ENCODE measurements around the gene LCLAT1.
A peak's percentile ranks its signal among the peaks of the same experiment; 100 is the strongest.
"Not testable (repeated sequence)": the region's sequence is repeated elsewhere in the genome, so short reads cannot be mapped to it uniquely, and the experiment has no call there.

The LCLAT1 gene

GRCh38 chr2:30639836-30640235 lies 192.8 kb downstream of the LCLAT1 start:
- H3K27me3 ChIP-seq (ENCODE audit: insufficient read depth, poor library complexity, severe bottlenecking) = no peaks in the 10 kb centered on the region
- H3K4me3 ChIP-seq (replicated peaks; ENCODE audit: insufficient read depth, low read length) = no peak overlapping the region
- no peak for DNase-seq (ENCODE audit: low read depth in 1 of 2, low spot score in 1 of 2)
- no peak overlapping the region for H3K27ac ChIP-seq (replicated peaks)
- no peak for TF ChIP-seq GABPA (IDR thresholded peaks at IDR 0.05; ENCODE audit: low read depth)
- TF ChIP-seq REST (IDR thresholded peaks at IDR 0.05; ENCODE audit: insufficient replicate concordance, low read depth) = no peak
- TF ChIP-seq CTCF (IDR thresholded peaks at IDR 0.05; ENCODE audit: insufficient read depth, low read length) = no peak
- no peak for TF ChIP-seq POLR2AphosphoS5 (IDR thresholded peaks at IDR 0.05; ENCODE audit: low read depth)
- TF ChIP-seq SPI1 (IDR thresholded peaks at IDR 0.05; ENCODE audit: borderline replicate concordance, low read depth) = no peak

DNA sequence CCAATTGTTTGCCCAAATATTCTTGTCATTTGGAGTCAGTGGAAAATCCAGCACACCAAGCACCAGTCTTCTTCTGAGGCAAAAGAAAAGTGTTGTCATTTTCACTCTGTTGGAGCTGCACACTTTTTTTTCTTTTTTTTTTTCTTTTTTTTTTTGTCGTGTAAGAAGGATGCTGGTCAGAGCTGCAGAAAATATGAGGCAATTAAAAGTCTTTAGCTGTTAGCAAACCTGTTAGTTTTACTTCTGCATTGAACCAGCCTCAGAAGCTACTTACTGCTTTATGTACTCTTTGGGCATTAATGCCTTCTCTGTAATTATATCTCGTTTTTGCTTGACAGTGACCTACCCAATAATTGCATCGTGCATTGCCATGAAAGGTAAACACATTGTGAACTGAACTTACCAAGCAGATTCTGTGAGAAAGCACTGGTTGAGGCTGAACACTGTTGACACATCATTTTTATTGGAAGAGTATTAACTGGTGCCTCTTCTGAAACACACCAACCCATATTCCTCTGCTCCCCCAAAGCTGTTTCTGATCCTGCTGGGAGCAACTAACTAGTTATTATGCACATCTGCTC lies 194.8 kb downstream of the LCLAT1 start:
- peak in 1 of 2 experiments; percentile 50 for DNase-seq (ENCODE audit: low read depth in 1 of 2, low spot score in 1 of 2)
- no peak overlapping the region for H3K27ac ChIP-seq (replicated peaks)

DNA sequence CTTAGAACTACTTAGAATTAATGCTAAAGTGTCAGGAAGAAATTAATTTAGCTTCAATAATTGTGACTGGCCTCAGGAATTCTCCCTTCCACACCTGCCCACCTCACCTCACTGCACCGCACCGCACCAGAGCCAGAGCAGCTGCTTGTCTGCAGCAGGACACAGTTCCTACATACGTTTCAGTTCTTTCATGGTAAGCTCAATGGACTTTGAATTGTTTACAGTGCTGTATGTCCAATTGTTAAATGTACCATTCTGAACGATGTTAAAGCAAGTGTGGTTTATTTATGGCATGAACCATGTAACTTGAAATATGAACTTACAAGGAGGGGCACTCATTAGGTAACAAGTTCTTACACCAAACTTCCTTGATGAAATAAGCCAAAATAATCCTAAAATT lies 196.0 kb downstream of the LCLAT1 start:
- H3K27ac ChIP-seq (replicated peaks); H3K27me3 ChIP-seq (ENCODE audit: insufficient read depth, poor library complexity, severe bottlenecking); H3K4me3 ChIP-seq (replicated peaks; ENCODE audit: insufficient read depth, low read length); DNase-seq (ENCODE audit: low read depth in 1 of 2, low spot score in 1 of 2): not testable (repeated sequence)

More for the DNA sequence above, 194.8 kb downstream of the LCLAT1 start:
- no peak for TF ChIP-seq REST (IDR thresholded peaks at IDR 0.05; ENCODE audit: insufficient replicate concordance, low read depth)
- no peak for TF ChIP-seq CTCF (IDR thresholded peaks at IDR 0.05; ENCODE audit: insufficient read depth, low read length)
- TF ChIP-seq SPI1 (IDR thresholded peaks at IDR 0.05; ENCODE audit: borderline replicate concordance, low read depth) = no peak
- TF ChIP-seq GABPA (IDR thresholded peaks at IDR 0.05; ENCODE audit: low read depth) = no peak
- no peak for TF ChIP-seq POLR2AphosphoS5 (IDR thresholded peaks at IDR 0.05; ENCODE audit: low read depth)
- H3K4me3 ChIP-seq (replicated peaks; ENCODE audit: insufficient read depth, low read length) = no peak overlapping the region
- H3K27me3 ChIP-seq (ENCODE audit: insufficient read depth, poor library complexity, severe bottlenecking) = no peaks in the 10 kb centered on the region

DNA sequence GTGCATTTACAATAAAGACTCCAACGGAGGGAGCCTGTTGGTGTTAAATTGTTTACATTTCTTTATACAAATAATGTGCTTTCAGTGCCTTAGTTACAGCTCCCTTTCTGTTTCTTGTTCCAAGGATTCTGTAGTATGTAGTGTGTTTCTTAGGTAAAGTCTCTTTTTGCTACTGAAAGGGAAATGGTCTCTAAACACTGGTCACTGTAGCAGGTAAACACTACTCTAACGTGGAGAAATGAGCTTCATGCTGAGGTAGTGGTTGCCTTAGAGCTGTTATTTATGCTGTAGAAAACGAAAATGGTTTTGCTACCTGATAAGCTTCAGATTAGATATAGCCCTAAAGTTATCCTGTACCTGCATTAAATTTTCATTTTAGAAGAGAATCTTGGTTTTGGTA lies 196.6 kb downstream of the LCLAT1 start:
- no peak for DNase-seq (ENCODE audit: low read depth in 1 of 2, low spot score in 1 of 2)
- no peak overlapping the region for H3K4me3 ChIP-seq (replicated peaks; ENCODE audit: insufficient read depth, low read length)
- no peak overlapping the region for H3K27ac ChIP-seq (replicated peaks)
- no peaks in the 10 kb centered on the region for H3K27me3 ChIP-seq (ENCODE audit: insufficient read depth, poor library complexity, severe bottlenecking)
- TF ChIP-seq CTCF (IDR thresholded peaks at IDR 0.05; ENCODE audit: insufficient read depth, low read length) (no peak), SPI1 (IDR thresholded peaks at IDR 0.05; ENCODE audit: borderline replicate concordance, low read depth) (no peak), GABPA (IDR thresholded peaks at IDR 0.05; ENCODE audit: low read depth) (no peak), REST (IDR thresholded peaks at IDR 0.05; ENCODE audit: insufficient replicate concordance, low read depth) (no peak), POLR2AphosphoS5 (IDR thresholded peaks at IDR 0.05; ENCODE audit: low read depth) (no peak)

Data from HL-60 (cell line).